SH-SY5Y (cell line): ENCODE measurements around the gene DLGAP1.

Experiments used
- GATA2 ChIP-seq: IDR thresholded peaks from 2 replicates; pipeline ENCODE4 v1.6.1; 2011; ENCODE audit warnings: mild to moderate bottlenecking, low read depth, low read length
- GATA3 ChIP-seq: IDR thresholded peaks from 2 replicates; pipeline ENCODE4 v1.6.1; 2011; ENCODE audit warnings: low read depth, mild to moderate bottlenecking, low read length, moderate library complexity

The DLGAP1 gene

DNA sequence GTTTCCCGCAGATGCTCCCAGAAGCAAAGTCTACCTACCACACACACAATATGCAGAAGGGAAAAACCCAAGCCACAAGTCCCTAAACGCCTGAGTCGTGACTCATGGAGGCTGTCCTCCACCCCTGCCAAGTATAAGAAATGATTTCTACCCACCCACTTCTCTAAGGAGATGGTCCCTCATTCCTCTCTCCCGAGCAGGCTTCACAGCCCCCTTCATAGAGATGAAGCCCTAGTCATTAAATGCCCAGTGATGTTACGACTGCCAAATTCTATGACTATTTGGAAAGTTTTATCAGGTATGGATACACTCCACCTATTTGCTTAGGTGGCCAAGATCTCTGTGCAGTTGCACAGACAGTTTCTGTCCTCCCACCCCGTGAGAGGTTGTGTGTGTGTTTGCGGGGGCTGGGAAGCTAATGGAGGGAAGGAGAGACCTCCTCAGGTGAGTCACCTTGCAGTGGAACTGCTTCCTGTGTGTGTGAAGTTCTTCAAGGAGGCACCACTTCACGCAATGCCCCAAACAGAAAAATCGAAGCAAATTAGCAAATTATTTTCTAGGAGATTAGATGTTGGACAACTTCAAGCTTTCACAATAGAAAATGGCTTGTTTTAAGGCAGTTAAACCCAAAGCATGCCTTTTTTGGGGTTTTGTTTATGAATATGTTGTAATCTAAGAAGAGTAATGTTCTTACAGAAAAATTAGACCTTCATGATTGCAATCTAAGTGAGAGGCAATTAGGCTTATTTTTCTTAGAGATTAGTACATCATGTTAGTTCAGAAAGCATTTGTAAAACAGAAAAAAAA, 830.0 kb downstream of the DLGAP1 start:
- TF ChIP-seq GATA2 (no peak), GATA3 (no peak)

GRCh38 chr18:3624546-3624934, 830.6 kb downstream of the DLGAP1 start:
- TF ChIP-seq GATA2 (no peak), GATA3 (no peak)

DNA sequence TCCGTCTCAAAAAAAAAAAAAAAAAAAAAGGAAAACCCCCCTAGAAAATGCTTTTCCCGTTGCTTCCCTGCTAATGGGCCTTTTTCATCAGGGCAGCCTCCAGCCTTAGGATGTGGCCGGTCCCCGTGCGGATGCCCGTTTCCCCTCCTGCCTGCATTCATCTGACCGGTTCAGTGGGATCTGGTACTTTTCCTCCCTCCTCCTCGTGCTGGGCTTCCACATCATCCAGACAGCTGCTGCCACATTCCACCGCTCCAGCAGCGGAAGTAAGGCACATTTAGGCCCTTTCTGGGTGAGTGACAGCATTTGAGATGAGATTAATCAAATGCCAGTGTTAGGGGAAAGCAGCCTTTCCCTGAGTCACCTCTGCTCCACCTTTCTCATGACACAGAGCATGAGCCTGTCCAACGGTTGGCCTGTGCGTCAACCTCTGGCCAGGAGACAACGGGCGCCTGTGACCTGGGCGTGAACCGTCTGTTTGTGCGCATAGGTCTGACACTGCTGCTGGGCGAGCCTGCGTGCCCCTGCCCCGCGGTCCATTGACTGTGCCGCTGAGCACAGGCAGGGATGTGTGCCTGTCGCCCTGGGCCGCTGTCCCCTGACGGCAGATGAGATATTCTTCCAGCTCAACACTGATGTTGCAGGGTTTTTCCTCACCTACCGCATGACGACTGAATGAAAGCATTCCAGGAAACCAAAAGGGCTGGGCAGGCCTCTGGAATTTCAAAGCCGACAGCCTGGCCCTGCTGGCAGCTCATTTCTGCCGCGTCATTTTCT, 831.1 kb downstream of the DLGAP1 start:
- TF ChIP-seq GATA2 (no peak), GATA3 (no peak)

DNA sequence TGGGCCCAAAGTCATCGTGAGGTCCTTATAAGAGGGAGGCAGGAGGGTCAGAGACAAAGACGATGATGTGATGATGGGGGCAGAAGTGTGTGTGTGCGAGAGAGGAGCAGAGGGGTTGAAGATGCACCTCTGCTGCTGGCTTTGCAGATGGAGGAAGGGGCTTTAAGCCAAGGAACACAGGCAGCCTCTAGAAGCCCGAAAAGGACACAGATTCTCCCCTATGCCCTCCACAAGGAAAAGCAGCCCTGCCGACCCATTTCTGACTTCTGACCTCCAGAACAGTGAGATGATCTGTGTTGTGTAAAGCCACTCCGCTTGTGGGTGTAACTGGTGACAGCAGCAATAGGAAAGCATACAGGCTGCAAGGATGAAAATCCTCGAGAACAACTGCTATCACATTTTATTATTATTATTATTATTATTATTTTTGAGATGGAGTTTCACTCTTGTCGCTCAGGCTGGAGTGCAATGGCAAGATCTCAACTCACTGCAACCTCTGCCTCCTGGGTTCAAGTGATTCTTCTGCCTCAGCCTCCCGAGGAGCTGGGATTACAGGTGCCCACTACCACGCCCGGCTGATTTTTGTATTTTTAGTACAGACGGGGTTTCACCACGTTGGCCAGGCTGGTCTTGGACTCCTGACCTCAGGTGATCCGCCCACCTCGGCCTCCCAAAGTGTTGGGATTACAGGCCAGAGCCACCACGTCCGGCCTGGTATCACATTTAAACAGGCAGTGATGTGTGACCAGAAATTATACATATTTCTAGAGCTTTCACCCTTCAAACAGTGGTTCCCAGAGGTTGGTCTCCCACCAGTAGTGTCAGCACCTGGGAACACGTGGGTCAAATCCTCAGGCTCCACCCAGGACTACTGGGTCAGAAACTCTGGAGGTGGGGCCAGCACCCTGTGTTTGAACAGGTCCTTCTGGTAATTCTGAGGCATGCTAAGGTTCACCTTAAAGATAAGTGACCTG, 834.7 kb downstream of the DLGAP1 start:
- no peak for TF ChIP-seq GATA2
- no peak for TF ChIP-seq GATA3

GRCh38 chr18:3619746-3620145, 835.4 kb downstream of the DLGAP1 start:
- TF ChIP-seq GATA2 (no peak), GATA3 (no peak)

GRCh38 chr18:3619222-3619621, 835.9 kb downstream of the DLGAP1 start:
- no peak for TF ChIP-seq GATA2
- no peak for TF ChIP-seq GATA3

- no peak for TF ChIP-seq GATA3
- TF ChIP-seq GATA2, result no peak
Observed at GRCh38 chr18:3616744-3617143, 838.4 kb downstream of the DLGAP1 start.

- TF ChIP-seq GATA2, result no peak
- no peak for TF ChIP-seq GATA3
Observed at GRCh38 chr18:3616142-3616541, 839.0 kb downstream of the DLGAP1 start.

DNA sequence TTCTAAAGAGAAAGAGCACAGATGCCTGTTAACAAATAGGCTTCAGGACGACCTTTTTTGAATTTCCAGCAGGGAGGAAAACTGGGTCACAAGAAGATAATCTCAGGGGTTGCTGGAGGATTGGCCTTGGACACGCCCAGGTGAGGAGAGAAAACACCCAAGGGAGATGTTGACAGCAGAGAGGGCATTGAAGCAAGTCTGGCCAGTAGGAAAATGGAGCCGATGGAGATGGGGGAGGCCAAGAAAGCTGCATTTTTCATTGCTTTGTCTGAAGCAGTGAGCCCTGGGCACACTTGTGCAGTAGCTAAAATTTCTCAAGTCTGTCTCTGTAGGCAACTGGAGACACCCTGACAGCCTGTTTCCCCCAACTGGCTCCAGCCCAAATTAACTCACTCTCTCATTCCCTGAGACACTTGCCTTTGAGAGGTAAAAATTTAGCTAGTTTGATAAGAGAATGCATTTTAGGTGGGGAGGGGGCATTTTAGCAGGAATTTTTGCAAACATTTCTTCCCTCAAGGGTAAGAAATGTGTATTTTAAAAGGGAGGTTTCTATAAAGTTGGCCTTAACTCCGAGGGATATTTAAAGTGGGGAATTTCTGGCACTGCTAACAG, 839.6 kb downstream of the DLGAP1 start:
- TF ChIP-seq GATA3, result no peak
- no peak for TF ChIP-seq GATA2

GRCh38 chr18:3612315-3612714, 842.8 kb downstream of the DLGAP1 start:
- TF ChIP-seq GATA2 (no peak), GATA3 (no peak)

DNA sequence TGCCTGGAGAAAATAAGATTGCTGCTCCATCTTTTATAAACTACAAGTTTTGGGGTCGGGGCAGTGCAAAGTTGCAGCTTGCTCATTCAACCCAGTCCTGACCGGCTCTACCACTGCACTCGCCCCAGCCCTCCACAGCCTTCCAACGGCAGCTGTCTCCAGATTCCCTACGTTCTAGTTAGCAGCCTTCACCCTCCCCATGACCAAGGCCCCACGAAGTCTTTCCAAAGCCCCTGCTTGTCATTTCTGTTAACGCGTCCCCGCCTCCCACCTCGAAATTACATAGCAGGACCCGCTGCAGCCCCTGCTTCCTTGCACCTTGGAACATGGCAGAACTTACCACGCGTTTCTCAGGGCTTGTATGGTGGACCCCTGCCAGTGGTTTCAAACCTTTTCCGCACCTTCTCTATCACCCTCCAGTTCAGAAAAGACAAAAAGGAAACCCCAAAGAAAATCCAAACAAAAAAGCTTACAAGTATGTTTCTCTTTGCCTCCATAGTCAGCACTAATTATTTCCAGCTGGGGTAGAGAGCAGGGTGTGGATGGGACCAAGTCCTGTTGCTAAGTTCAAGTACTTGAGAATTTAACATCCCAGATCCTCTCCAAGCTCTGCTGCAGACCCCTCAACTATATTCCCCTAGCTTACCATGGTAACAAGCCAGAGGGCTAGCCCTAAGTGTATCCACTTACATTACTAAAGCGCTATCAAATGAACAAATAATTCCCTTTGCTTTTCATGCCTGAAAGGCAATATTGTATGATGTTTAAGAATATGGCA, 843.6 kb downstream of the DLGAP1 start:
- TF ChIP-seq GATA3, result no peak

GRCh38 chr18:3610813-3611212, 844.3 kb downstream of the DLGAP1 start:
- TF ChIP-seq GATA3 (no peak), GATA2 (no peak)

GRCh38 chr18:3610188-3610708, 844.9 kb downstream of the DLGAP1 start:
- TF ChIP-seq GATA3 (no peak), GATA2 (no peak)
